Fibroblast of skin of abdomen (primary cell): Measurements from ENCODE around the gene ASPN.

Experiments
- DNase-seq: peaks from one replicate; pipeline ENCODE4 v3.0.0-alpha.2; 2013

The ASPN gene

DNA sequence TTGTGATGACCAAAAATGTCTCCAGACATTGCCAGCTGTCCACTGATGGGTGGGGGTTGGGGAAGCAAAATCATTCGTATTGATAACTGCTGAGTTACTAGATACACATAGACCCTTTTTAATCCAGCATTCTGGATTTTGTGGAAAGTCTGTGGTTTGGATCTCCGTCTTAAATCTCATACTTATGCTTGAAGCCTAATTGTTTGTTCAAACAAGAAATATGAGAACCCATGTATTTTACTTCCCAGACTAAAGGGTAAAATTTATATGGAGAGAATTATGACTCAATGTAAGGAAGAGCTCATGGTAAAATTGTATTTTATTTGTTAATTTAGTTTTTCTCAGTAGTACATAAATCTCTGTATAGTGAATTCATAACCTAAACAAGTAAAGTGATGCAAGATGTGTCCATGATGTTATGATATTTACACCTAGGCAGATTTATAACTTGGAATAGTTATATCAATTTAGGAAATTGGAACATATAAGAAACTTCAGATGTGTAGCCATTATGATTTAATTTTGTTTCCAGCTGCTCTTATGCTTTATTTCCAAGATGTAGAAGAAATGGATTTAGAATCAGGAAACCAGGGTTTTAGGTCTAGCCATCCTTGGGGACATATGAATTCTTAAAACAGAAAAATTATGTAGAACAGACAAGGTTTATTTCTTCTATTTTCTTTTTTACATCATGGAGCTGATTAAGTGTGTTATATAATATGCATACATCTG is 73.4 kb downstream of the ASPN start:
- no peak for DNase-seq

DNA sequence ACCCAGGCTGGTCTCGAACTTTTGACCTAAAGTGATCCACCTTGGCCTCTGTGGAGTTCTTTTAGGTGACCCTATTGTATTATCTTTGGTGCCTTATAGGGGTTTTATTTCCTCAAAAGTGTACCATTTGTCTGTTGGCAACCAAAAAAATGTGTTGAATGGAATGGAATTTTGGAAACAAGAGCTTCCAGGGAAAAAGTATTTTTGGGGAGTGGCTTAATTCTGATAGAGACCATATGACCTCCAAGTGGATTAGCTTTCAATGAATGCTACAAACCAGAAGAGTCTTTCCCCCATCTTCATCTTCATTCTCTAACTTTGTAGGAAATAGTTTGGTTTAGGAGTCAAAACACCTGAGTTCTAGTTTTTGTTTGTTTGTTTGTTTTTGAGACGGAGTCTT is 74.5 kb downstream of the ASPN start:
- DNase-seq: no peak

DNA sequence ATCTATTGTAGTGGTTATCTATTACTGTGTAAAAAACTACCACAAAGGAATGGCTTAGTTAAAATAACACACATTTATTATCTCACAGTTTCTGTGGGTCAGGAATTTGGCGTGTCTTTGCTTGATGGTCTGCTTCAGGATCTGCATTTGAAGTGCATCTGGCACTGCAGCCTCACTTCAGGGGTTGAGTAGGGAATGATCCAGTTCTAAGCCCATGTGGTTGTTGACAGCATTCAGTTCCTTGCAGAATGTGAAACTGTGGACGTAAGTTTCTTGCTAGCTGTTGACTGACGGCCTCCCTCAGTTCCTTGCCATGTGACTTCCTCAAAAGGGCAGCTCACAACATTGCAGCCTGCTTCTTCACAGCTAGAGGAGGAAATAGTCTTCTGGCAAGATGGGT is 75.8 kb downstream of the ASPN start:
- peak; percentile 66 for DNase-seq
